Measurements from ENCODE around the gene CCN2. TPM values are rescaled to one million over a fixed set of nuclear protein-coding genes. Genes with fewer than 3 reads are reported as not detected.

CCN2 gene, protein sequence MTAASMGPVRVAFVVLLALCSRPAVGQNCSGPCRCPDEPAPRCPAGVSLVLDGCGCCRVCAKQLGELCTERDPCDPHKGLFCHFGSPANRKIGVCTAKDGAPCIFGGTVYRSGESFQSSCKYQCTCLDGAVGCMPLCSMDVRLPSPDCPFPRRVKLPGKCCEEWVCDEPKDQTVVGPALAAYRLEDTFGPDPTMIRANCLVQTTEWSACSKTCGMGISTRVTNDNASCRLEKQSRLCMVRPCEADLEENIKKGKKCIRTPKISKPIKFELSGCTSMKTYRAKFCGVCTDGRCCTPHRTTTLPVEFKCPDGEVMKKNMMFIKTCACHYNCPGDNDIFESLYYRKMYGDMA
- total RNA-seq (2014; rRNA removed; shearing (Covaris generic); ENCODE audit: low replicate concordance), result 830 and 953 TPM in 2 replicates

DNA sequence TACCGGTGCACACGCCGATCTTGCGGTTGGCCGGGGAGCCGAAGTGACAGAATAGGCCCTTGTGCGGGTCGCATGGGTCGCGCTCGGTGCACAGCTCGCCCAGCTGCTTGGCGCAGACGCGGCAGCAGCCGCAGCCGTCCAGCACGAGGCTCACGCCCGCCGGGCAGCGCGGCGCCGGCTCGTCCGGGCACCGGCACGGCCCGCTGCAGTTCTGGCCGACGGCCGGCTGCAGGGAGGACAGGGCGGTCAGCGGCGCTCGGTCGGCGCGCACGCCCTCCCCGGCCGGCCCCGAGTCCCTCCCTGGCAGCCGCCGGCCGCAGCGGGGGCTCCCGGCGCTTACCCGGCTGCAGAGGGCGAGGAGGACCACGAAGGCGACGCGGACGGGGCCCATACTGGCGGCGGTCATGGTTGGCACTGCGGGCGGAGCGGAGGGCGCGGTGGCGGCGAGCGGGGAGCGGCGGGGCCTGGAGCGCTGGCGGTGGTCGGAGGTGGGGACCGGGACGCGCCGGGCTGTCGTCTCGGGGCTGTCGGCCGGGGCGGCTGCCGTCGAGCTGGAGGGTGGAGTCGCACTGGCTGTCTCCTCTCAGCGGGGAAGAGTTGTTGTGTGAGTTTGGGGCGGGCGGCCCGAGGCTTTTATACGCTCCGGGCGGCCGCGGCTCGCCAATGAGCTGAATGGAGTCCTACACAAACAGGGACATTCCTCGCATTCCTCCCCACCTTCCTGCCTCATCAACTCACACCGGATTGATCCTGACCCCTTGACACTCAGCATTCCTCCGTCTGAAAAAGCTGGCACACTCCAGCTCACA is at the start of gene CCN2:
TSS of gene CCN2 (minus strand) at position 606 of the 809 bp plus-strand sequence. CDS start at position 406, 200 bp downstream.
- Histone ChIP-seq H3K27me3 (no peaks in the 10 kb centered on the region; the same call in 1 of the 2 replicates), H3K36me3 (peaks cover 28% of the 10 kb centered on the region), H3K9me3 (no peaks in the 10 kb centered on the region; the same call in 1 of the 2 replicates), H3K4me3 (peak within 1 kb of the TSS; percentile 55)
- peak; percentile 98 for DNase-seq

GRCh38 chr6:132000296-132000695 is 49.1 kb upstream of the CCN2 start:
- peaks cover 8% of the 10 kb centered on the region for H3K9me3 ChIP-seq
- no peaks in the 10 kb centered on the region for H3K27me3 ChIP-seq
- H3K4me3 ChIP-seq, result no peak overlapping the region
- no peak for DNase-seq
- peaks cover 10% of the 10 kb centered on the region for H3K36me3 ChIP-seq

GRCh38 chr6:131999545-132000146 is 48.5 kb upstream of the CCN2 start:
- DNase-seq, result no peak
- H3K9me3 ChIP-seq, result peaks cover 8% of the 10 kb centered on the region
- H3K36me3 ChIP-seq, result peaks cover 10% of the 10 kb centered on the region
- H3K4me3 ChIP-seq, result no peak overlapping the region
- H3K27me3 ChIP-seq, result no peaks in the 10 kb centered on the region

DNA sequence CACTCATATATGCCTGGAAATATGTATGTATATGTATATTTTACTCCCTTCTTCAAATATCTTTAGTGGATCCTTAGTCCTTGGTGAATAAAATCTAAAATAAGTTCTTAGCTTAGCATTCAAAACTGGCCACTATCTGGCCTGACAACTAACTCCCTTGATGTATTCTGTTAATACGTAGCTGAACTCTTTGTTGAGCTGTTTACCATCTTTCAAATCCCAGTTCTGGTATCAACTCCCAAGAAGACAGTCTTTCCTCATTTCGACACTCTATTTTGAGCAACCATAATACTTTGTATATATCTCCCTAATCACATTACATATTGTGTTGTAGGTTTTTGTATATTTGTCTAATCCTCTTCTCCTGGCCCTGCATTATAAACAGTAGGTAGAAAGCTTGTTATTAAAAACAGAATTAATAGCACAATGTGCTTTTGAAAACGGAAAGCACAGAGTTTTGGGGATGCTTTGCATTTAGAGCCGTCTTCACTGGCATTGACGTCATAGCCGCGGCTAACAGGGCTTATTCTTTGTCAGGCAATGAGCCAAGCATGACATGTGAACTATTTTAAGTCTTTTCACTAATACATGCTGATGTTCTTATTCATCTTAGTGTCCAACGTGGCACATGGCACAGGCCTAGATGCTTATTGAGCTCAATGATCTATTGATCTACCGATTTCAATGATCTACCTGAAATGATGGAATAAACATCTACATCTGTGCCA is 47.2 kb upstream of the CCN2 start:
- DNase-seq, result peak; percentile 50
- no peak overlapping the region for H3K4me3 ChIP-seq

DNA sequence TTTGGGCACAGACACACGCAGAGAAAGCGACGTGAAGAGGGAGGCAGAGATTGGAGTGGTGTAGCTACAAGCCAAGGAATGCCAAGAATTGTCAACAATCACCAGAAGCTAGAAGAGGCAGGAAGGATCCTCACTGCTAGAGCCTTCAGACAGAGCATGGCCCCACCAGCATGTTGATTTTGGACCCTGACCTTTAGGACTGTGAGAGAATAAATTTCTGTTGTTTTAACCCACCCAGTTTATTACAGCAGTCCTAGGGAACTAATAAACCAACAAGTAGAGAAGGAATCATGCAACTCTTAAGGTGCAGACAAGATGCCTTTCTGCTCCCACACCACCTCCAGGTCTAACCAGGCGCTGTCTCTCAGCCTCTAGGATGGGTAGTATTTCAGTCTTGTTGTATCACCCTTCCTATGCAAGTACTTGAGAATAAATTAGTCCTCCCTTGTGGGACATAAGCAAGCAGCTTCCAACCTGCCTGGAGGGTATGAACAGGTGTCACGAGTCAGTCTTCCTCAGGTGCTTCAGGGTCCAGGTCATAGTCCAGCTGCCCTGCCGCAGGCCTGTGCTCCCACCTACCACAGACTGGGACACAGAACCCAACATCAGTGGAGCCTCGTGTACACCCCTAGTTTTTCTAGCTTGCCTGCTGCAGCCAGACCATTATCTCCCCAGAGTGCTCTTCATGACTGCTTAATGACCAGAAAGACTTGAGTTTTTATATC is 46.4 kb upstream of the CCN2 start:
- Histone ChIP-seq H3K4me3 (no peak overlapping the region), H3K27me3 (no peaks in the 10 kb centered on the region), H3K36me3 (peaks cover 10% of the 10 kb centered on the region), H3K9me3 (no peaks in the 10 kb centered on the region; the same call in 1 of the 2 replicates)
- no peak for DNase-seq

More for the DNA sequence above, 47.2 kb upstream of the CCN2 start:
- Histone ChIP-seq H3K9me3 (peaks cover under 1% of the 10 kb centered on the region), H3K27me3 (no peaks in the 10 kb centered on the region), H3K36me3 (peaks cover 10% of the 10 kb centered on the region)

DNA sequence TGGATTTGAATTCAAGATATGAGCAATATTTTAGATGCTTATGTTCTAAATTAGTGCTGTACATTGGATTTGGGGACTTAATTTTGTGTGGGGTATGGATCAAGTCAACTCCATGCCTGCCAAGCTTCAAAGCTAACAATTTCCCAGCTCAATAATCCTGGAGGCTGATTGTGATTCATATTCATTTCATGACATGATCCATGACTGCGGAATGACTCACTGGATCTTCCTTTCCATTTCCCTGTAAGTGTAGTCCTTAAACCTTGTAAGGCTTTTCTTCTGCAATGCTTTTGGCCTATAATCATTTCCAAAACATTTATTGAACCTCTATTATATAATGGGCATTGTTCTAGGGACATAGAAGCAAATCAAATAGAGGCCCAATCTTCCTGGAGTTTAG is 44.7 kb upstream of the CCN2 start:
- Histone ChIP-seq H3K27me3 (no peaks in the 10 kb centered on the region), H3K9me3 (no peaks in the 10 kb centered on the region; the same call in 1 of the 2 replicates), H3K36me3 (peaks cover 10% of the 10 kb centered on the region), H3K4me3 (no peak overlapping the region)
- DNase-seq, result peak; percentile 63

- Histone ChIP-seq H3K9me3 (no peaks in the 10 kb centered on the region; the same call in 1 of the 2 replicates), H3K27me3 (no peaks in the 10 kb centered on the region), H3K4me3 (no peak overlapping the region), H3K36me3 (no peaks in the 10 kb centered on the region)
- DNase-seq, result no peak
Measured at GRCh38 chr6:131992557-131992956, 41.4 kb upstream of the CCN2 start.

GRCh38 chr6:131989036-131989435 is 37.9 kb upstream of the CCN2 start:
- no peaks in the 10 kb centered on the region for H3K27me3 ChIP-seq
- no peak overlapping the region for H3K4me3 ChIP-seq
- DNase-seq, result no peak
- H3K36me3 ChIP-seq, result no peaks in the 10 kb centered on the region
- H3K9me3 ChIP-seq, result no peaks in the 10 kb centered on the region; the same call in 1 of the 2 replicates

- H3K4me3 ChIP-seq, result no peak overlapping the region
- H3K27me3 ChIP-seq, result no peaks in the 10 kb centered on the region
- no peaks in the 10 kb centered on the region for H3K36me3 ChIP-seq
- no peaks in the 10 kb centered on the region for H3K9me3 ChIP-seq
- peak; percentile 71 for DNase-seq
Measured at GRCh38 chr6:131982740-131983259, 31.6 kb upstream of the CCN2 start.

DNA sequence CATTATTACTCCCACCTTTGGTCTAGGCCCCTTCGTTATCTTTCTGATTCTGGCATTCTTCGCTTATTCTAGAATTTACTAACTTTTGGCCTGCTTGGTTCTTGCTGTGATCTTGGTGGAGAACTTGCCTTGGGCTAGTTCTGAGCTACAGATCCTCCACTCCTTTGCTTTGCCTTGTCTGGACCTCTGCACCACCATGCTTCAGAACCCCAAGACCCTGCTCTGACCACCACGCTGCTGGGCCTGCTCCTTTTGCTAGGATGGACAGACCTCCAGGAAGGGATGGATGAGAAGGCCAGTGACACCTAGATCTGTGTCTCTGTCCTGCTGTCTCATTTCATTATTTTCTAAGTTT is 30.4 kb upstream of the CCN2 start:
- H3K36me3 ChIP-seq, result no peaks in the 10 kb centered on the region
- H3K9me3 ChIP-seq, result no peaks in the 10 kb centered on the region
- no peak overlapping the region for H3K4me3 ChIP-seq
- DNase-seq, result no peak
- H3K27me3 ChIP-seq, result no peaks in the 10 kb centered on the region

DNA sequence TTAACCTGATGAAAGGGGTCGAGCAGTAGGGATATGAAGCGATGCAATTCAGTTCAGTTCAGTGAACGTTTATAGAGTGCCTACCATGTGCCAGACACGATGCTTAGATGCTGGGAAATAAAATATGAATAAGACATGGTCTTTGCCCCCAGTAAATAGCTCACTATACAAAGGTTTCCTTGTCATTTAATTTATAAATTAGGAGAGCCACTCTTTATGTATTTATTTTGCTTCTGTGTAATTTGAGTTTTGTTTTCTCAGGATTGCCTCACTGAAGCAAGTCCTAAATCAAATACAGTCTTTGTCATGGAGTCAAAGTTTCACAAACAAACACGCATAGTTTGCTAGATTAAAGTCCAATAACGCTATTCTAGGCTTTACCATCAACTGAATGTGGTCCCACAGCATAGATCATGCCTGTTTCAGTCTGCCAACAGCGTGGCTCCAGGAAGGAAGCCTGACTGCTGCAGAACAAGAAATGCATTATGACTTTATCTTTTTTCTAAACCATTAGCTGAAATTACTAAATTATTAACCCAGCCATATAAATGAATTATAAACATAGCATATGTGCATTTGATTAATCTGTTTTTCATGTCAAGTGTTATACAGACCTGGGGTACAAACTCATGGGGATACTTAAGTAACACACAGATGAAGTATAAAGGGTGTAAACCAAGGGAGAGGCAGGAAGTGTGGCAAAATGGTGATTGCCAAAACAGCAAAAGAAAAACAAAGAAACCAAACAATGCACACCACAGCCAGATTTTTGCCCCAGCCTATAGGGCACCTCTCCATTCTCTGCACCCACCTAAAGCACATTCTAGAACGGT is 29.8 kb upstream of the CCN2 start:
- Histone ChIP-seq H3K9me3 (no peaks in the 10 kb centered on the region), H3K4me3 (no peak overlapping the region), H3K36me3 (no peaks in the 10 kb centered on the region), H3K27me3 (no peaks in the 10 kb centered on the region)
- peak; percentile 33 for DNase-seq

DNA sequence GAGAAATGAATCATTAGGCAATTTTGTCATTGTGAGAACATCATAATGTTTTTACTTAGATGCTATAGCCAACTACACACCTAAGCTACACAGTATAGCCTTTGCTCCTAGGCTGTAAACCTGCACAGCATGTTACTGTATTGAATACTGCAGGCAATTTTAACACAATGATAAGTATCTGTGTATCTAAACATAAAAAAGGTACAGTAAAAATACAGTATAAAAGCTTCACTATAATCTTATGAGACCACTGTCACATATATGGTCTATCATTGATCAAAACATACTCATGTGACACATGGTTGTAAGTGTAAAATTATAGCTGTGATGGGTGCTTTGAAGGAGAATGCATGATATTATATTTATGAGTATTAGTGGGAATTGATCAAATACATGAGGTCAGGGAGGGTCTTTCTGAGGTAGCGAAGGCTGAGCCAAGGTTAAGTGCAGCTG is 29.2 kb upstream of the CCN2 start:
- Histone ChIP-seq H3K36me3 (no peaks in the 10 kb centered on the region), H3K9me3 (no peaks in the 10 kb centered on the region), H3K4me3 (no peak overlapping the region), H3K27me3 (no peaks in the 10 kb centered on the region)
- no peak for DNase-seq

- no peaks in the 10 kb centered on the region for H3K27me3 ChIP-seq
- H3K36me3 ChIP-seq, result no peaks in the 10 kb centered on the region
- no peak overlapping the region for H3K4me3 ChIP-seq
- H3K9me3 ChIP-seq, result no peaks in the 10 kb centered on the region
- no peak for DNase-seq
Measured at GRCh38 chr6:131979515-131980337, 28.6 kb upstream of the CCN2 start.

GRCh38 chr6:131978522-131978921 is 27.4 kb upstream of the CCN2 start:
- H3K4me3 ChIP-seq, result no peak overlapping the region
- DNase-seq, result no peak

More at GRCh38 chr6:131978522-131978921, 27.4 kb upstream of the CCN2 start:
- Histone ChIP-seq H3K27me3 (no peaks in the 10 kb centered on the region), H3K36me3 (no peaks in the 10 kb centered on the region), H3K9me3 (no peaks in the 10 kb centered on the region)

All from MG63 (cell line).